Mesenchymal stem cell (in vitro differentiated cells and primary cell): ENCODE data around the gene PAK4.

ENCODE experiments used
- DNase-seq: peaks from one replicate; pipeline ENCODE4 v3.0.0-alpha.2; 2013
- H2AFZ ChIP-seq: one replicate; pipeline ENCODE4 v1.6.1; 2013; ENCODE audit warnings: low read depth, mild to moderate bottlenecking, control low read depth, inconsistent platforms, low read length, moderate library complexity
- H2AK5ac ChIP-seq: 2 replicates; pipeline ENCODE4 v1.6.1; 2013; ENCODE audit warnings: low read length, moderate library complexity, mild to moderate bottlenecking, inconsistent platforms; ENCODE audit not compliant: severe bottlenecking
- H2BK120ac ChIP-seq: one replicate; pipeline ENCODE4 v1.6.1; 2013; ENCODE audit warnings: low read depth, mild to moderate bottlenecking, inconsistent platforms, low read length, moderate library complexity
- H2BK12ac ChIP-seq, 2 experiments: one replicate each; pipeline ENCODE4 v1.6.1; 2013; ENCODE audit warnings: inconsistent platforms in 2 of 2, low read length in 2 of 2, mild to moderate bottlenecking in 2 of 2, moderate library complexity in 2 of 2, control low read depth in 1 of 2
- H2BK15ac ChIP-seq: one replicate; pipeline ENCODE4 v1.6.1; 2013; ENCODE audit warnings: mild to moderate bottlenecking, low read depth, inconsistent platforms; ENCODE audit not compliant: poor library complexity, severe bottlenecking
- H2BK5ac ChIP-seq: 2 replicates; pipeline ENCODE4 v1.6.1; 2013; ENCODE audit warnings: low read depth, mild to moderate bottlenecking, low read length, control low read depth, inconsistent platforms; ENCODE audit not compliant: poor library complexity, severe bottlenecking
- H3K14ac ChIP-seq, 2 experiments: one replicate each; pipeline ENCODE4 v1.6.1; 2013; ENCODE audit warnings: inconsistent platforms in 2 of 2, low read length in 2 of 2, control low read depth in 1 of 2, mild to moderate bottlenecking in 1 of 2, moderate library complexity in 1 of 2
- H3K18ac ChIP-seq, 2 experiments: one replicate each; pipeline ENCODE4 v1.6.1; 2013; ENCODE audit warnings: inconsistent platforms in 2 of 2, low read length in 2 of 2, control low read depth in 1 of 2, low read depth in 1 of 2, mild to moderate bottlenecking in 1 of 2
- H3K23ac ChIP-seq, 2 experiments: one replicate each; pipeline ENCODE4 v1.6.1; 2013; ENCODE audit warnings: inconsistent platforms in 2 of 2, low read length in 2 of 2, mild to moderate bottlenecking in 2 of 2, moderate library complexity in 2 of 2, control low read depth in 1 of 2
- H3K27ac ChIP-seq: 2 replicates; pipeline ENCODE4 v1.5.1; 2013; ENCODE audit warnings: mild to moderate bottlenecking, moderate library complexity, low read length, control low read depth, inconsistent platforms; ENCODE audit not compliant: poor library complexity, severe bottlenecking
- H3K27me3 ChIP-seq, 2 experiments: 2 replicates each; pipeline versions ENCODE4 v1.6.1 to v1.7.0; 2013; ENCODE audit warnings: low read length in 2 of 2, mild to moderate bottlenecking in 2 of 2, moderate library complexity in 2 of 2, control low read depth in 1 of 2, inconsistent platforms in 1 of 2; ENCODE audit not compliant: control insufficient read depth in 1 of 2, insufficient read depth in 1 of 2
- H3K36me3 ChIP-seq, 2 experiments: 2 replicates each; pipeline versions ENCODE4 v1.6.1 to v1.7.0; 2013; ENCODE audit warnings: low read length in 2 of 2, control low read depth in 1 of 2, inconsistent platforms in 1 of 2, low read depth in 1 of 2, mild to moderate bottlenecking in 1 of 2; ENCODE audit not compliant: insufficient read depth in 2 of 2, control insufficient read depth in 1 of 2
- H3K4ac ChIP-seq, 2 experiments: one replicate each; pipeline ENCODE4 v1.6.1; 2013; ENCODE audit warnings: inconsistent platforms in 2 of 2, low read length in 2 of 2, mild to moderate bottlenecking in 2 of 2, moderate library complexity in 2 of 2, control low read depth in 1 of 2, low read depth in 1 of 2
- H3K4me1 ChIP-seq: 2 replicates; pipeline ENCODE4 v1.6.1; 2013; ENCODE audit warnings: low read depth, low read length, control low read depth; ENCODE audit not compliant: control insufficient read depth, insufficient read depth
- H3K4me2 ChIP-seq: 2 replicates; pipeline ENCODE4 v1.6.1; 2013; ENCODE audit warnings: low read length, mild to moderate bottlenecking, inconsistent platforms; ENCODE audit not compliant: poor library complexity, severe bottlenecking
- H3K4me3 ChIP-seq, 2 experiments: 2 replicates each; pipeline versions ENCODE4 v1.5.1 to v1.7.0; 2013; ENCODE audit warnings: low read length in 2 of 2, mild to moderate bottlenecking in 2 of 2, control low read depth in 1 of 2, low read depth in 1 of 2; ENCODE audit not compliant: insufficient read depth in 1 of 2
- H3K79me1 ChIP-seq: replicated peaks from 2 replicates; pipeline ENCODE4 v1.6.1; 2013; ENCODE audit warnings: mild to moderate bottlenecking, control low read depth, low read length, inconsistent platforms; ENCODE audit not compliant: poor library complexity, severe bottlenecking
- H3K9ac ChIP-seq: 2 replicates; pipeline ENCODE4 v1.7.0; 2013; ENCODE audit warnings: mild to moderate bottlenecking, low read length, moderate library complexity
- H3K9me3 ChIP-seq: 2 replicates; pipeline ENCODE4 v1.7.0; 2013; ENCODE audit warnings: mild to moderate bottlenecking, low read length; ENCODE audit not compliant: control insufficient read depth
- H4K8ac ChIP-seq: one replicate; pipeline ENCODE4 v1.6.1; 2013; ENCODE audit warnings: inconsistent platforms, mild to moderate bottlenecking, low read length, moderate library complexity
- H4K91ac ChIP-seq: one replicate; pipeline ENCODE4 v1.6.1; 2013; ENCODE audit warnings: mild to moderate bottlenecking, low read length, inconsistent platforms
- WGBS: methylation state at CpG from one replicate; pipeline ENCODE4 v1.1.7; 2013; ENCODE audit warnings: mixed read lengths; 5-methylcytosine and 5-hydroxymethylcytosine counted together

Gene PAK4

DNA sequence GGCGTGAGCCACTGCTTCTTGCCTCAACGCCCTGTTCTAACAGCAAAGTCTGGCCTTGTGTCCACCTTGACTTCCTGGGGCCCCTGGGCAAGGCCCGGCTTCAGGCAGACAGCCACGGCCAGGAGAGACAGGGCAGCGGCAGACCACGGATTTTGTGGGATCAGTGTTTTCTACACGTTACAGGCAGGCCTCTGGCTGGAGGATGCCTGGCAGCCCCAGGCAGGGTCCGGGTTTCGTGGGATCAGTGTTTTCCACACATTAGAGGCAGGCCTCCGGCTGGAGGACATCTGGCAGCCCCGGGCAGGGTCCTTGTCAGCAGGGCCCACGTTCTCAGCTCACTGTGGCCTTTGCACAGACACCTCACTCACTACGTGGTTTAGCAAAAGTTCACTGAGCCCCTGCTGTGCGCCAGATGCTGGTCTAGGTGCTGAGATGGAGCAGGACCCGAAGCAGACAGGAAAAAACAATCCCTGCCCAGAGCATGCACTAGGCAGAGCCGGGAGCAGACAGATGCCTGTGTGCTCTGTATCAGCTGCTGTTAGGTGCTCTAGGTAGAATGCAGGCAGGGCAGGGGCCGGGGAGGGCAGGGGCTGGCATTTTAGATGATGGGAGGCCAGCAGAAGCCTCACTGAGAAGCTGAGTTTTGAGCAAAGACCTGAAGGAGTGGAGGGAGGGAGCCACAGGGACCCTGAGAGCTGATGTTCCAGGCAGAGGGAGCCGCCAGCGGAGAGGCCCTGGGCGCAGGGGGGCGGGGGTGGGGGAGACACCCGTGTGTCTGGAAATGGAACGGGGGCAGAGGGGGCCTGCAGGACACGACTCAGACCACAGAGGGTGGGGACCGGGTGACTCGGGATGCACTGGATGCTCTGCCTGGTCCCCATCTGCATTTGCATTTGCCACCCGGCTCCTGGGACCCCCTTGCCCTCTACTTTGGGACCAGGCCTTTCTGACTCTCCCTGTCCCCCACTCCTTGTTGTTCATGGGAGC lies 46.2 kb downstream of the PAK4 start:
- Histone ChIP-seq H2BK15ac (no peak overlapping the region), H4K8ac (no peak overlapping the region), H3K27me3 (no peaks in the 10 kb centered on the region), H2BK12ac (no peak overlapping the region), H2BK5ac (no peak overlapping the region), H3K36me3 (peaks cover 20 to 95% of the 10 kb centered on the region in 2 experiments), H3K23ac (no peak overlapping the region), H3K4me3 (no peak overlapping the region), H4K91ac (no peak overlapping the region), H2BK120ac (no peak overlapping the region), H2AFZ (no peak overlapping the region), H3K18ac (no peak overlapping the region), H3K27ac (no peak overlapping the region), H3K4me1 (peaks cover 27% of the 10 kb centered on the region), H3K4ac (no peak overlapping the region), H2AK5ac (no peak overlapping the region), H3K14ac (no peak overlapping the region), H3K9me3 (no peaks in the 10 kb centered on the region), H3K4me2 (no peak overlapping the region), H3K9ac (no peak overlapping the region), H3K79me1 (peaks cover 52% of the 10 kb centered on the region)
- 85% methylated on average over 26 of the region's 27 CpGs for WGBS
- DNase-seq, result no peak

DNA sequence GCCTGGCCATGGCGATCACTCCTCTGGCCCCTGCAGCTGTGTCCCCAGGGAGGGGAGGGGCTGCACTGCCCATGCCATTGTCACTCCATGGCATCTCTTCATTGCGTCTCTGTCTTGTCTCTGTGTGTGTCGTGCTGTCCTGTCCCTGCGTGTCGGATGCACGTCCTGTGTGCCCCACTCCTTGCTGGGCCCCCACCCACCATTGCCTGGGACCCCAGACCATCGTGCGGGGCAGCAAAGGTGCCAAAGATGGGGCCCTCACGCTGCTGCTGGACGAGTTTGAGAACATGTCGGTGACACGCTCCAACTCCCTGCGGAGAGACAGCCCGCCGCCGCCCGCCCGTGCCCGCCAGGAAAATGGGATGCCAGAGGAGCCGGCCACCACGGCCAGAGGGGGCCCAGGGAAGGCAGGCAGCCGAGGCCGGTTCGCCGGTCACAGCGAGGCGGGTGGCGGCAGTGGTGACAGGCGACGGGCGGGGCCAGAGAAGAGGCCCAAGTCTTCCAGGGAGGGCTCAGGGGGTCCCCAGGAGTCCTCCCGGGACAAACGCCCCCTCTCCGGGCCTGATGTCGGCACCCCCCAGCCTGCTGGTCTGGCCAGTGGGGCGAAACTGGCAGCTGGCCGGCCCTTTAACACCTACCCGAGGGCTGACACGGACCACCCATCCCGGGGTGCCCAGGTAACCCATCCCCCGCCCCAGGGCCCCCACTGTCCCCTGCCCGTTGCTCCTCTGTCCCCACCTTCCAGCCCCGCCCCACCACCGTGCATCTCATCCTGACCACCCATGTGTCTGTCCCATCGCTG lies 47.3 kb downstream of the PAK4 start:
- Histone ChIP-seq H3K14ac (no peak overlapping the region), H2BK5ac (no peak overlapping the region), H3K4me2 (no peak overlapping the region), H3K9ac (no peak overlapping the region), H2AK5ac (no peak overlapping the region), H2BK12ac (no peak overlapping the region), H2BK120ac (no peak overlapping the region), H2BK15ac (no peak overlapping the region), H3K18ac (no peak overlapping the region), H3K23ac (no peak overlapping the region), H3K4ac (no peak overlapping the region), H4K91ac (no peak overlapping the region), H3K4me3 (no peak overlapping the region), H3K9me3 (no peaks in the 10 kb centered on the region), H2AFZ (no peak overlapping the region), H3K27ac (no peak overlapping the region), H3K27me3 (no peaks in the 10 kb centered on the region), H3K79me1 (peaks cover 42% of the 10 kb centered on the region), H3K36me3 (peaks cover 29 to 98% of the 10 kb centered on the region in 2 experiments), H4K8ac (no peak overlapping the region), H3K4me1 (peaks cover 18% of the 10 kb centered on the region)
- 96% methylated on average over 40 of the region's 45 CpGs for WGBS
- no peak for DNase-seq

DNA sequence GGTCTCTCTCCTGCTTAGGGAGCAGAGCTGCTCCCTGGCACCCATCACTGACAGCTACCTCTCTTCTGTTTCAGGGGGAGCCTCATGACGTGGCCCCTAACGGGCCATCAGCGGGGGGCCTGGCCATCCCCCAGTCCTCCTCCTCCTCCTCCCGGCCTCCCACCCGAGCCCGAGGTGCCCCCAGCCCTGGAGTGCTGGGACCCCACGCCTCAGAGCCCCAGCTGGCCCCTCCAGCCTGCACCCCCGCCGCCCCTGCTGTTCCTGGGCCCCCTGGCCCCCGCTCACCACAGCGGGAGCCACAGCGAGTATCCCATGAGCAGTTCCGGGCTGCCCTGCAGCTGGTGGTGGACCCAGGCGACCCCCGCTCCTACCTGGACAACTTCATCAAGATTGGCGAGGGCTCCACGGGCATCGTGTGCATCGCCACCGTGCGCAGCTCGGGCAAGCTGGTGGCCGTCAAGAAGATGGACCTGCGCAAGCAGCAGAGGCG lies 48.0 kb downstream of the PAK4 start:
- Histone ChIP-seq H3K79me1 (peaks cover 36% of the 10 kb centered on the region), H2AFZ (no peak overlapping the region), H2AK5ac (no peak overlapping the region), H3K27ac (no peak overlapping the region), H2BK15ac (no peak overlapping the region), H4K91ac (no peak overlapping the region), H4K8ac (no peak overlapping the region), H3K23ac (no peak overlapping the region), H3K36me3 (peaks cover 34 to 98% of the 10 kb centered on the region in 2 experiments), H3K4me3 (no peak overlapping the region), H2BK12ac (no peak overlapping the region), H3K9ac (no peak overlapping the region), H3K4ac (no peak overlapping the region), H3K27me3 (no peaks in the 10 kb centered on the region), H2BK5ac (no peak overlapping the region), H3K14ac (no peak overlapping the region), H3K4me2 (no peak overlapping the region), H3K9me3 (no peaks in the 10 kb centered on the region), H2BK120ac (no peak overlapping the region), H3K4me1 (peaks cover 17% of the 10 kb centered on the region), H3K18ac (no peak overlapping the region)
- 95% methylated on average over 23 of the region's 25 CpGs for WGBS
- no peak for DNase-seq

DNA sequence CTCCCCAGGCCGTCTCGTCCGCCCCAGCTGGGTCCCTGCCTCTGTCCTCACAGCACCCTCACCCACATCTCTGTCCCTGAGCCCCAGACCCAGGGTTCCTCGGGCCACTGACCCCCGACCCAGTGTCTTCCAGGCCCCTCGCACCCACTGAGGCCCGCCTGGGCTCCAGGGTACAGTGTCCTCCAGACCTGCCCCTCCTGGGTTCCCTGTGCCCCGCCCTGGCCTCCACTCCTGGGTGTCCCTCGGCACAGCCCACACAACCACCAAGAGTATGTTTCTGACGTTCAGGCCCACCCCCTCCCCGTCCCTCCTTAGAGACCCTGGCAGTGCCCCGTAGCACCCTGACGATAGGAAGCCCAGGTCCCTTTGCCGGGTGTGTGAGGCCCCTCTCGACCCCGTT lies 48.6 kb downstream of the PAK4 start:
- H2BK120ac ChIP-seq, result no peak overlapping the region
- H3K27me3 ChIP-seq, result no peaks in the 10 kb centered on the region
- WGBS, result 89% methylated on average over 16 of the region's 16 CpGs
- no peak overlapping the region for H3K27ac ChIP-seq
- H2AFZ ChIP-seq, result no peak overlapping the region
- no peak overlapping the region for H2AK5ac ChIP-seq
- H3K4me2 ChIP-seq, result no peak overlapping the region
- no peak overlapping the region for H3K23ac ChIP-seq
- no peak overlapping the region for H4K91ac ChIP-seq
- H3K4me3 ChIP-seq, result no peak overlapping the region
- no peak overlapping the region for H2BK15ac ChIP-seq
- H3K36me3 ChIP-seq, result peaks cover 39 to 98% of the 10 kb centered on the region in 2 experiments
- H3K18ac ChIP-seq, result no peak overlapping the region
- H2BK5ac ChIP-seq, result no peak overlapping the region
- no peak overlapping the region for H4K8ac ChIP-seq
- peaks cover 17% of the 10 kb centered on the region for H3K4me1 ChIP-seq
- no peaks in the 10 kb centered on the region for H3K9me3 ChIP-seq
- H3K4ac ChIP-seq, result no peak overlapping the region
- H3K79me1 ChIP-seq, result peaks cover 35% of the 10 kb centered on the region
- H3K9ac ChIP-seq, result no peak overlapping the region
- no peak overlapping the region for H3K14ac ChIP-seq
- DNase-seq, result no peak
- H2BK12ac ChIP-seq, result no peak overlapping the region
